GM12878 (cell line): ENCODE results near the gene DXO. TPM values are rescaled to one million over a fixed set of nuclear protein-coding genes. Genes with fewer than 3 reads are reported as not detected.

Experiments used
- ATAC-seq: fragments of 200-7000 bp; cut with Tn5 transposase; 3 replicates; pipeline ENCODE4 v1.9.1; 2020; ENCODE audit warnings: mild to moderate bottlenecking, moderate library complexity
- BruUV-seq: library from RNA; stranded (reverse); fragments of 400-500 nt; replicated peaks from 2 replicates; lab custom pipeline; 2021; lab: Mats Ljungman, UMichigan
- CTCF ChIA-PET: fragments of 300-600 bp; sonication (Branson Sonifier 250); formaldehyde crosslinking; extraction: SDS; loops from one replicate; lab custom pipeline; 2021; ENCODE audit warnings: inconsistent platforms; lab: Yijun Ruan, JAX
- POLR2A ChIA-PET: fragments of 350-600 bp; formaldehyde crosslinking; extraction: SDS; loops from one replicate; lab custom pipeline; 2021; ENCODE audit warnings: inconsistent platforms; lab: Charles Lee
- RAD21 ChIA-PET: fragments of 300-600 bp; sonication (Branson Sonifier 250); formaldehyde crosslinking; loops from one replicate; lab custom pipeline; 2023; ENCODE audit warnings: antibody characterized with exemption; ENCODE audit not compliant: unreplicated experiment; lab: Charles Lee
- SMC1A ChIA-PET: fragments of 300-600 bp; sonication (Branson Sonifier 250); formaldehyde crosslinking; loops from one replicate; lab custom pipeline; 2023; ENCODE audit not compliant: unreplicated experiment, uncharacterized antibody; lab: Charles Lee
- DNase-seq: peaks from one replicate; pipeline ENCODE4 v3.0.0-alpha.2; 2011; ENCODE audit warnings: low read depth, low spot score
- FAIRE-seq: peaks from 3 replicates; lab custom pipeline; 2011; peaks lifted over from hg19 to GRCh38; lab: Jason Lieb, UNC
- H2AFZ ChIP-seq: 2 replicates; pipeline ENCODE4 v1.6.0; 2011; ENCODE audit warnings: low read depth, low read length, control low read depth; ENCODE audit not compliant: control insufficient read depth
- H3K27ac ChIP-seq: 2 replicates; pipeline ENCODE4 v1.5.1; 2011; ENCODE audit warnings: control low read depth; ENCODE audit not compliant: control insufficient read depth, insufficient read depth
- H3K27me3 ChIP-seq, 2 experiments: replicated peaks in 1 of 2; 2 replicates each; pipeline versions ENCODE4 v1.6.0 to v1.6.1; 2011; ENCODE audit warnings: low read length in 1 of 2; ENCODE audit not compliant: control insufficient read depth in 2 of 2, insufficient read depth in 2 of 2
- H3K36me3 ChIP-seq, 2 experiments: 2 replicates each; pipeline ENCODE4 v1.5.1; 2011; ENCODE audit warnings: low read length in 1 of 2; ENCODE audit not compliant: control insufficient read depth in 2 of 2, insufficient read depth in 2 of 2
- H3K4me1 ChIP-seq: 2 replicates; pipeline ENCODE4 v1.6.1; 2011; ENCODE audit warnings: mild to moderate bottlenecking, low read length, moderate library complexity, mixed read lengths; ENCODE audit not compliant: control insufficient read depth, insufficient read depth
- H3K4me2 ChIP-seq: 2 replicates; pipeline ENCODE4 v1.6.0; 2011; ENCODE audit warnings: control low read depth; ENCODE audit not compliant: control insufficient read depth, insufficient read depth
- H3K4me3 ChIP-seq: fragments of 200-600 bp; sonication (generic); 2 replicates; pipeline ENCODE4 v1.5.1; 2016
- H3K79me2 ChIP-seq: 2 replicates; pipeline ENCODE4 v1.6.0; 2011; ENCODE audit warnings: low read length; ENCODE audit not compliant: control insufficient read depth, insufficient read depth
- H3K9ac ChIP-seq: 2 replicates; pipeline ENCODE4 v1.8.0; 2011; ENCODE audit warnings: low read length, control low read depth, mixed read lengths; ENCODE audit not compliant: control insufficient read depth, insufficient read depth
- H3K9me3 ChIP-seq: replicated peaks from 3 replicates; pipeline ENCODE4 v1.5.1; 2011; ENCODE audit warnings: mild to moderate bottlenecking, low read length; ENCODE audit not compliant: control insufficient read depth, insufficient read depth
- H4K20me1 ChIP-seq: 2 replicates; pipeline ENCODE4 v1.6.0; 2011; ENCODE audit not compliant: control insufficient read depth, insufficient read depth
- CBX3 ChIP-seq: fragments of 200-600 bp; sonication (generic); IDR thresholded peaks from 2 replicates; pipeline ENCODE4 v1.6.1; 2016; ENCODE audit warnings: low read depth, borderline replicate concordance
- EP300 ChIP-seq, 2 experiments: fragments of 150-350 bp in 1 of 2; IDR thresholded peaks; 2 replicates each; pipeline ENCODE4 v1.6.1; 2011 to 2012; ENCODE audit warnings: low read depth in 2 of 2, low read length in 2 of 2, borderline replicate concordance in 1 of 2, improper control_type of control experiment in 1 of 2, inconsistent platforms in 1 of 2; ENCODE audit not compliant: control insufficient read depth in 1 of 2
- FOXK2 ChIP-seq: fragments of 450-650 bp; IDR thresholded peaks from 2 replicates; pipeline ENCODE4 v1.6.1; 2017; ENCODE audit warnings: mild to moderate bottlenecking, moderate library complexity
- HCFC1 ChIP-seq: fragments of 150-350 bp; IDR thresholded peaks from 2 replicates; pipeline ENCODE4 v1.6.1; 2014; ENCODE audit warnings: low read length
- KLF5 ChIP-seq: fragments of 450-650 bp; IDR thresholded peaks from 2 replicates; pipeline ENCODE4 v1.6.1; 2014; ENCODE audit warnings: mild to moderate bottlenecking; ENCODE audit not compliant: partially characterized antibody
- MYC ChIP-seq: IDR thresholded peaks from 2 replicates; pipeline ENCODE4 v1.6.1; 2011; ENCODE audit warnings: mild to moderate bottlenecking, low read length, moderate library complexity, inconsistent platforms; ENCODE audit not compliant: insufficient read depth, insufficient replicate concordance, insufficient read length, severe bottlenecking
- RCOR1 ChIP-seq: conservative IDR thresholded peaks from 2 replicates; pipeline ENCODE4 v1.6.1; 2012; ENCODE audit warnings: low read depth, low read length, improper control_type of control experiment
- REST ChIP-seq: IDR thresholded peaks from 2 replicates; pipeline ENCODE4 v1.6.1; 2012; ENCODE audit warnings: mild to moderate bottlenecking, low read depth, low read length
- SMAD1 ChIP-seq: fragments of 450-650 bp; IDR thresholded peaks from 2 replicates; pipeline ENCODE4 v1.6.1; 2018; ENCODE audit warnings: mild to moderate bottlenecking, low read depth; ENCODE audit not compliant: partially characterized antibody
- SREBF1 ChIP-seq: IDR thresholded peaks from 2 replicates; pipeline ENCODE4 v1.6.1; 2012; ENCODE audit warnings: mild to moderate bottlenecking, low read length
- SUPT20H ChIP-seq: IDR thresholded peaks from 2 replicates; pipeline ENCODE4 v1.6.1; 2011; ENCODE audit warnings: low read depth, mild to moderate bottlenecking, low read length, moderate library complexity, borderline replicate concordance; ENCODE audit not compliant: control insufficient read depth
- TBL1XR1 ChIP-seq: IDR thresholded peaks from 2 replicates; pipeline ENCODE4 v1.6.1; 2012; ENCODE audit warnings: low read depth, low read length, improper control_type of control experiment
- ZNF217 ChIP-seq: fragments of 450-650 bp; IDR thresholded peaks from 2 replicates; pipeline ENCODE4 v1.6.1; 2017; ENCODE audit warnings: antibody characterized with exemption, mild to moderate bottlenecking
- ZNF24 ChIP-seq: fragments of 450-650 bp; IDR thresholded peaks from 2 replicates; pipeline ENCODE4 v1.6.1; 2017; ENCODE audit warnings: antibody characterized with exemption, mild to moderate bottlenecking
- ZNF687 ChIP-seq: fragments of 450-650 bp; IDR thresholded peaks from 2 replicates; pipeline ENCODE4 v1.6.1; 2017; ENCODE audit warnings: mild to moderate bottlenecking, moderate library complexity
- WGBS: methylation state at CpG from one replicate; pipeline ENCODE4 v1.1.6; 2016; ENCODE audit warnings: low lambda C conversion rate; ENCODE audit not compliant: insufficient replicate concordance, insufficient coverage; ENCODE audit errors: missing lambda C conversion rate; 5-methylcytosine and 5-hydroxymethylcytosine counted together
- in situ Hi-C: fragments of 300-500 bp; cut with MboI; formaldehyde crosslinking; loops from 9 replicates; pipeline ENCODE4 v1.14.3; 2018; ENCODE audit warnings: mixed read lengths
- intact Hi-C: fragments of 100-400 bp; cut with micrococcal nuclease; formaldehyde crosslinking; loops from one replicate; pipeline ENCODE4 v1.14.2; 2022; ENCODE audit not compliant: unreplicated experiment
- polyA plus RNA-seq, 11 experiments: library from polyadenylated mRNA; depleted of rRNA in 4 of 11; unstranded in 6 of 11; stranded (reverse) in 5 of 11; fragments of >200 nt; fragmentation: Nextera tagmentation in 4 of 11; fragmentation: Illumina TruSeq in 1 of 11; extraction: Ambion mirVana in 4 of 11; extraction: Trizol in 1 of 11; gene quantifications; 1 replicate in 1 of 11; 2 replicates in 10 of 11; pipeline versions ENCODE4 v1.2.1 to v1.2.3, GENCODE V29; 2011 to 2016; ENCODE audit warnings: inconsistent platforms in 2 of 11, missing spikeins in 2 of 11, low read depth in 1 of 11
- total RNA-seq, 4 experiments: library from RNA; depleted of rRNA in 3 of 4; stranded (reverse); fragments of >200 nt in 3 of 4; fragmentation: Illumina TruSeq in 1 of 4; extraction: Trizol in 1 of 4; gene quantifications; 2 replicates each; pipeline versions ENCODE4 v1.2.1 to v1.2.3, GENCODE V29; 2013 to 2021

The DXO gene
- total and polyA plus RNA-seq, 10 of the 15 experiments (the other 5 are each of a cell fraction or from before 2014, with no cell fraction given) = 4.5 to 21.4 (median 16.3) TPM

DNA sequence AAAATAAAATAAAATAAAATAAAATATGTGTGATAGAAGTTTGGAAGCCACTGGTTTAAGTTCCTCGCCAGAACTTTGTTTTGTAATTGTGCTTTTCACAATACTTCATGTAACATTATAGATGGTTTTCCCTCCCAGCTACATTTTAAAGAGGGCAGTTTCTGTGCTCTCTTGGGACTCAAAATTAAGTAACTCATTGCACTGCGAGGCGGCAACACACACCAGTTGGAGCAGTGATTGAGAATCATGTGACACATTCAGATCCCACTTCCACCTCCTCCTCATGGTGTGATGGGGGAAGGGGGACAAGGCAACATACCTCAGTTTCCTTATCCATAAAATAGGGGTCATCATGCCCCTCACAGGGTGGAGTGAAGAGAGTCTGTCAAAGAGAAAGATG is 36.9 kb downstream of the DXO start:
- in situ Hi-C loops = no loop called here
- Histone ChIP-seq H3K4me3 (no peak overlapping the region), H3K27ac (no peak overlapping the region), H3K4me2 (no peak overlapping the region), H3K36me3 (no peaks in the 10 kb centered on the region), H3K9ac (no peak overlapping the region), H3K79me2 (no peaks in the 10 kb centered on the region), H2AFZ (no peak overlapping the region), H3K4me1 (no peaks in the 10 kb centered on the region), H3K9me3 (no peaks in the 10 kb centered on the region), H4K20me1 (no peaks in the 10 kb centered on the region), H3K27me3 (peaks cover 0 to 2% of the 10 kb centered on the region in 2 experiments; a peak in 1 of 4 replicates)
- DNase-seq (no peak), FAIRE-seq (no peak), ATAC-seq (no peak)
- ChIA-PET CTCF (interaction anchor here (0.7 to 1.0 kb wide), 2 partner anchors 9 to 23 kb away, joined by 3 read pairs; no protein-coding TSS in a partner anchor), SMC1A (interaction anchor here (0.7 to 1.1 kb wide), 2 partner anchors 10 to 114 kb away, joined by 3 to 5 read pairs; no protein-coding TSS in a partner anchor), RAD21 (no interaction called here), POLR2A (no interaction called here)
- intact Hi-C loops = no loop called here
- WGBS = 60% methylated on average over 3 of the region's 3 CpGs
- no TSS peak for BruUV-seq
- TF ChIP-seq TBL1XR1 (no peak), SUPT20H (no peak), SMAD1 (no peak), REST (no peak), CBX3 (no peak), FOXK2 (no peak), SREBF1 (no peak), ZNF687 (no peak), MYC (no peak), ZNF24 (no peak), EP300 (IDR thresholded peaks at IDR 0.05; ENCODE audit: borderline replicate concordance in 1 of 2, control insufficient read depth in 1 of 2, low read depth in 2 of 2, low read length in 2 of 2) (no peak), HCFC1 (no peak), KLF5 (no peak), RCOR1 (no peak), ZNF217 (no peak)
